GM19395 (cell line): ENCODE measurements around the gene DLGAP4.

Experiments used
- ATAC-seq: cut with Tn5 transposase; IDR thresholded peaks from one replicate; pipeline ENCODE4 v1.9.1; 2021; ENCODE audit warnings: mild to moderate bottlenecking, moderate library complexity; ENCODE audit not compliant: unreplicated experiment

The DLGAP4 gene

DNA sequence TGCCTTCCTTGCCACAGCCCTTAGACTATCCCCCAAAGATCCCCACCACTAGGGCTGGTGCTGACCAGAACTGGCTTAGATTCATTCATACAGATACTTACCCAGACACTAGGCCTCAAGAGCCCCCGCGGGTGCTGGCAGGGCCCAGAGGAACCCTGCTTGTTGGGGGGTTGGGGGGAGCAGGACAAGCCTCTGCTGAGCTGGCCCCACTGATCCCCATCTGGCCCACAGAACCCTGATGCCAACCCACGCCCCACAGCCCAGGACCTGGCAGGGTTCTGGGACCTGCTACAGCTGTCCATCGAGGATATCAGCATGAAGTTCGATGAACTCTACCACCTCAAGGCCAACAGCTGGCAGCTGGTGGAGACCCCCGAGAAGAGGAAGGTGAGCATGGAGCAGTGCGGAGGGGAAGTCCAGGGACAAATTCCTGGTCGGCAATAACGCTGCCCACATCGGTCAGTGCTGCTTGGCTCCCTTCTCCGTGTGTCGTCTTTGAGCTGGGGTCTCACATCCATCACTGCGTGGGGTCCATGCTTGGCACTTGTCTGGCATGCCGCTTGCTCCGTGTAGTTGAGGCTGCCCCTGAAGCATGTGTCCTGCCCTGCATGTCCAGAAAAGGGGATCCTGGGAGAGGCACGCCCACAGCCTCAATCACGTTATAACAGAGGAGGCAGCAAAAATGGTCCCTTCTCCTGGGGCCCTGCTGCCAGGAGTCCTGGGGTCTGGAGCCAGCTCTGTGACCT lies 219.7 kb downstream of the DLGAP4 start:
- ATAC-seq = no peak

DNA sequence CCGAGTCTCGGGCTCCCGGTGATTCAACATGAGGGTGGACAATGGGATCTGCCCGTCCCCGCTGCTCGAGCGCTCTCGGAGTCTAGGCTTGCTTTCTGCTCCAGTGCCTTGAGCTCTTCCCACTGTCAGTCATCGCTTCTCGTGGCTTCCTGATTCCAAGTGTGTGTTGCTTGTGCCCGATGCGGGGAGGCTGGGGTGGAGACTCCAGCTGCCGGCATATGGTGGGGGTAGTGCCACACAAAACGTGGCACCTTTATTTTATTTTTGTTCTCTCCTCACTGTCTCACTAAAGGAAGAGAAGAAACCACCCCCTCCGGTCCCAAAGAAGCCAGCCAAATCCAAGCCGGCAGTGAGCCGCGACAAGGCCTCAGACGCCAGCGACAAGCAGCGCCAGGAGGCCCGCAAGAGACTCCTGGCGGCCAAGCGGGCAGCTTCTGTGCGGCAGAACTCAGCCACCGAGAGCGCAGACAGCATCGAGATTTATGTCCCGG lies 220.4 kb downstream of the DLGAP4 start:
- no peak for ATAC-seq

DNA sequence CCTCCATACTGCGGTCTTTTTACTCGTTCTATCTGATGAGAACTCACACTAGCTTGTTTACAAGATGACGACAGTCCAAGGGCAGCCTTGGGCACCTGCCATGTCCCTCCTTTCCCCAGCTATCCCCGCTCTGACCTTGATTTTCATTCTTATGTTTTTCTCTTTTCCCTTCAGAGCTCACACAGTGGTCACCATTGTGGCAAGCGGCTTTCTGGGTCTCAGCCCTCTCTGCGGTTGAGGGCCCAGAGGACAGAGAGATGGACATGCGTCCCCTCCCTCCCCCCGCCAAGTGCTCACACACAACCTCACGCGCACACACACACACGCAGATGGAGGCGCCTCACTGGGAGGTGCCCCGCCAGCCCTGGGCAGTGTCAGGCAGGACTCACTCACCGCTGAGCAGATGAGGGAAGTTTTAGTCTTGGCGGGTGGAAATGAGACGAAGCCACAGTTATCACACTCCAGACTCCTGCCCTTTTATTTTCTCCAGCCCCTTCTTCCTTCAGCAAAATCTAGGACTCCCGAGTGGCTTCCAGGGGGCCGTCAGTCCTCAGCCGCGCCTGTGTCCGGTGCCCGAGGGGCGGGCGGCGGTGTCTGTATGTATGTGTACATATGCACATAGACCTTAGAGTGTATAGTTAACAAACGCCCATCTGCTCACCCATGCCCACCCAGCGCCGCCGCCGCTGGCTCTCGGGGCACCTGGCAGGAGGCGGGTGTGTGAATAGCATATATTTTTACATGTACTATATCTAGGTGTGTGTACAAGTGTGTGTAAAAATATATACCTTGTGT lies 221.4 kb downstream of the DLGAP4 start:
- ATAC-seq = no peak

DNA sequence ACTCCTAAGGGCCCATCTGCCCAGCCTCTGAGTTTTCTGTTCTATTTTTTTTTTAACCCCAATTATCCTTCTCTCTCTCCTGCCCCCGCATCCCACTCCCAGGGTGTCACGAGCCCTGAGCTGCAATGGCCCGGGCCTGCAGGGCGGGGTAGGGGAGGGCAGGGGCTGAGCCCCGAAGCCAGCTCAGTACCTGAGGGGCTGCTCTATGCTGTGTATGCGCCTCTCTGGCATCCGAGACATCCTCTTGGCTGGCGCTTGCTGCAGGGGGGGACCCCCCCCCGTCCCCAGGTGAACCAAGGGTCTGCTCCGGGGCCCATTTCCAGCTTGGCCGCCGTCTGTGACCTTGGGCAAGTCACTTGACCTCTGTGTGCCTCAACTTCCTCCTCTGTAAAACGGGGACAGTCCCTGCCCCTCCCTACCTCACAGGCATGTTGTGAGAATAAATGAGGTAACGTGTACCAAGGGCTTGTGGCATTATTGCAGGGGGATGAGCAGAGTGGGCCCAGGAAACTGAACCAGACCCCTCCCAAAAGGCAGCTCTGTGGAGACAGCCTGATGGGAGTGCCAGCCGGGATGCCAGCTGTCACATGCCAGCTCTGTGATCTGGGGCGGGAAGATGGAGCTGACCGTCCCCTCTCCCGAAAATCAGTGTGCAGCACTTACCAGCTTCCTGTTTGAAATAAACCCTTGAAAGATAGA lies 222.2 kb downstream of the DLGAP4 start:
- ATAC-seq = no peak

DNA sequence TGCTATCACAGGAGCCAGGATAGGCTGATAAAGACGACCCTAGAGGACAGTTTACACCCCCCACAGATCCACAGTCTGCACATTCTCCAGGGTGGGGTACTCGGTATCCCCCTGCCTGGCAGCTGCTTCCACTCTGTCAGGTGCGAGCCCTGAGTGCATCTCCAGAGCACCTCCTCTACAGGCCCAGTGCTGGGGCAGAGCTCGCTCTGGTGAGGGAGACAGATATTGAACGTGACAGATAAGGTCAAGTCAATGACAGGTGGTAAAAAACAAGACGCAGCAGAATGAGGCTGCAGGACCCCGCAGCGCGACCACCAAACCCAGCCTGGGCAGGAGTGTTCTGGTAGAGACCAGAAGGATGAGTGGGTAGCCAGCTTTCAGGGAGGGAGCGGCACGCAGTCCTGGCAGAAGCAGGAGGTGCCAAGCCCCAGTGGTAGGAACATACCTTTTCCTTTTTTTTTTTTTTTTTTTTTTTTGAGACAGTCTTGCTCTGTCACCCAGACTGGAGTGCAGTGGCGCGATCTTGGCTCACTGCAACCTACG lies 222.8 kb downstream of the DLGAP4 start:
- no peak for ATAC-seq

DNA sequence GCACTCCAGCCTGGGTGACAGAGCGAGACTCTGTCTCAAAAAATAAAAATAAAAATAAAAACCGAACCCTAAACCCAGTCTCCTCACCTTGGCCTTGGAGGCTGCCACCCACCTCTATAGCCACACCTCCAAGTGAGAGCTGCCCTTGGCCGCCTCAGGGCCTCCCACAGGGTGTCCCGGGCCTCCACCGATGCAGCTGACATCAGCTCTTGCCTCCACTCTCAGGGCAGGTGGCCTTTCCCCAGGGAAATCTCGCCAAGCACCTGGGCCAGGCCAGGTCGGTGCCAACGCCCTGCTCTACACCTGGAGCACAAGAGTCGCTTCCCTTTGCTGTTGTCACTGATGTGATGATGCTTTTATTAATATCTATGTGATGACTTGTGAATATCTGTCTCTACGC lies 226.2 kb downstream of the DLGAP4 start:
- ATAC-seq = no peak

DNA sequence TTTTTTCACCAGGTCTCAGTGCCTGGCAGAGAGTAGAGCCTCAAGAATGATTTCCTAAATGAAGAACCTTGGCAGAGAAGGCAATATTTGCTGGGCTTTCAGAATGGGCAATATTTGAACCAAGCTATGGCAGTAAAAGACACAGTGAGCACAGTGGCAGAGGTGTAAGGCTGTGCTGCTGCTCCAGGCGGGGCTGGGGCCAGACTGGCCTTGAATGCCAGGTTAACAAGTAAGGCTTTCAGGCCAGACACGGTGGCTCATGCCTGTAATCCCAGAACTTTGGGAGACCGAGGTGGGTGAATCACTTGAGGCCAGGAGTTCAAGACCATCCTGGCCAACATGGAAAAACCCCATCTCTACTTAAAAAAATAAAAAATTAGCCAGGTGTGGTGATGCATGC lies 226.7 kb downstream of the DLGAP4 start:
- no peak for ATAC-seq

DNA sequence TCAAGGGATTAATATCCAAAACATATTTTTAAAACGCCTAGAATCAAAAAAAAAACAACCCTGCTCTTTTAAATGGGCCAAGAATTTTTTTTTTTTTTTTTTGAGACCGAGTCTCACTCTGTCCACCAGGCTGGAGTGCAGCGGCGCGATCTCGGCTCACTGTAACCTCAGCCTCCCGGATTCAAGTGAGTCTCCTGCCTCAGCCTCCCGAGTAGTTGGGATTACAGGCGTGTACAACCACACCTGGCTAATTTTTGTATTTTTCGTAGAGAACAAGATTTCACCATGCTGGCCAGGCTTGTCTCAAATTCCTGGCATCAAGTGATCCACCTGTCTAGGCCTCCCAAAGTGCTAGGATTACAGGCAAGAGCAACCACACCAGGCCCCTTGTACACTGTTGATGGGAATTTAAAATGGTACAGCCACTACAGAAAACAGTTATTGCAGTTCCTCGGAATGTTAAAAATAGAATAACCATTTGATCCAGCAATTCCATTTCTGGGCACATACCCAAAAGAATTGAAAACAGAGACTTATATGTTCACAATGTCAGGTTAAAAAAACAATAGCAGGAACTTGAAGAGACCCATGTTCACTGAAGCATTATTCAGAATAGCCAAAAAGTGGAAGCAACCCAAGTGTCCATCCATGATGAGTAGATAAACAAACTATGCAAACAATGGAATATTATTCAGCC lies 232.0 kb downstream of the DLGAP4 start:
- no peak for ATAC-seq

DNA sequence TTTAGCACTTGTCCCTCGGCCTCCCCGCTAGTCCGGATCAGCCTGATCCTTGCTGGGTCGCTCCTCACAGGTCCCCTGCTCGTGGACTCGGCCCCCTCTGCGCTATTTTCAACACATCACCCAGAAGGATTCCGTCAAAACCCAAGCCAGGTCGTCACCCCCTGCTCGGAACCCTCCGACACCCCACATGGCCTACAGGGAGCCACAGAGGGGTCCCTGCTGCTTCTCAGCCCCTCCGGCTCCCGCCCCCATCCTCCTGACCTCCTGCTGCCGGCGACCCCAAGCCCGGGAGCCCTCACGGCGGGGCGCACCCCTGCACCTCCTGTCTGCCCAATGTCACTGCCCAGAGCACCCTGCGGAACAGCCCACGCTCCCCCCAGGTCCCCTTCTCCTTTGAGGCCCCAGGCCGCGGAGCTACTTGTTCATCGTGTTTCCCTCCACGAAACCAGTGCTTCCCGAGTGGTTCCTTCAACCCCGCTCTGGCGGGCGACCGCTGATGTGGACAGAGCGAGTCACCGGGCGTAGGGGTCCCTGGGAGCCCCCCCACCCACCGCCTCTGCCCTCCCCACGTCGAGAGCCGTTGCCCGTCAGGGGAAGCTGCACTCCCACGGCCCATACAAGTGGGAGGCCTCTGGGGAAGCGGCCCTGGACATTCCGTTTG lies 234.5 kb downstream of the DLGAP4 start:
- ATAC-seq = no peak

DNA sequence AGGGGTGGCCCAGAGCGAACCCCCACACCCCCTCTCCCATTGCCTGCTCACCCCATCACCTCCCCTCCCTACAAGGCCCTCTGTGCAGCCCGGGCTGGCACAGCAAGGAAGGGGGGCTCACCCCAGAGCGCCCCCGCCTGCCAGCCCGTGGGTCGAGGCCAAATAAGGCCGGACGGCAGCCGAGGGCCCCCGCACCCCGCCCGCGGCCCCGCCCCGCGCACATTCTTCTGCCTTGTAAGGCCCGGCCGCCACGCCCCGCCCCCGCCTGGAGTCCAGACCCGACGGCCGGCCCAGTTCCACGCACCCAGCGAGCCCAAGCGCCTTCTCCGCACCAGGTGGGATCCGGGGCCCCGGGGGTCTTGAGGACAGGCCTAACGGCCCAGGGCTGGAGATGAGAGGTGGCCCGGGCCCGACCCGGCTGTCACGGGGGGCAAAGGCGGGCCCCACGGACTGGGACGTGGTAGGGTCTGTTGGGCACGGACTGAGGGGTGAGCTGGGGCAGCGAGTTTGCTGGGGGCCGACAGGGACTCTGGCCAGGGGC lies 235.2 kb downstream of the DLGAP4 start, which contains the start of gene MYL9:
TSS of gene MYL9 (plus strand) at position 293 of the 541 bp plus-strand sequence. CDS start 3,366 bp downstream, outside the sequence.
- no peak for ATAC-seq

DNA sequence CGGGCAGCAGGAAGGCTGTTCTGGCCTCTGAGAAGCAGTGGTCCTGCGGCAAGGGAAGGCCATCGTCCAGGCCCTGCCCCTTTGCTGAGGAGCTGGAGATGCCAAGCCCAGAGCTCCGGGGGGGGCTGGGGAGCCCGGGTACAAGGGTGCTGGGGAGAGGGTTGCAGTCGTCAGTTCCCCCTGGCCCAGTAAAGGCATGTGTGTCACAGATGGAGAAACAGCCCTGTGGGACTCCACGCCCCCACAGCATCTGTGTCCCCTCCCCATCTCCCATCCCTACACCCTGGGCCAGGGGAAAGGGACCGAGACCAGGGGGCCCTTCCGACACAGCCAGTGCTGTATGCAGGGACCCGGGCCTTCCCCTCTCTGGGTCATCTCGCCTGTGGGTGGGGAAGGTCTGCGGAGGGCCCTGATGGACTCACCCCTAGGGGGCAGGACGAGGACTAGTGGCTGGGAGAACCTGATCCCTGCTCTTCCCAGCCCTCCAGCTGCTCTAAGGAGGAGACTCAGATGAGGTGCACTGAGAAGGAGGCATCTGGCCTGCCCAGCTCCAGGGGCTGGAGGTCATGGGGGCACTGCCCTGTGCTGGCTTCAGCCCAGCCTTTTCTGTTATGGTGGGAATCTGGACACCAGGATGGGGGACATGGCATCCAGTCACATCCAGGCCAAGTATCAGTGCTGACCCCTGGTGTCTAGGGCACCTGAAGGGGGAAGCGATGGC lies 235.8 kb downstream of the DLGAP4 start:
- no peak for ATAC-seq

DNA sequence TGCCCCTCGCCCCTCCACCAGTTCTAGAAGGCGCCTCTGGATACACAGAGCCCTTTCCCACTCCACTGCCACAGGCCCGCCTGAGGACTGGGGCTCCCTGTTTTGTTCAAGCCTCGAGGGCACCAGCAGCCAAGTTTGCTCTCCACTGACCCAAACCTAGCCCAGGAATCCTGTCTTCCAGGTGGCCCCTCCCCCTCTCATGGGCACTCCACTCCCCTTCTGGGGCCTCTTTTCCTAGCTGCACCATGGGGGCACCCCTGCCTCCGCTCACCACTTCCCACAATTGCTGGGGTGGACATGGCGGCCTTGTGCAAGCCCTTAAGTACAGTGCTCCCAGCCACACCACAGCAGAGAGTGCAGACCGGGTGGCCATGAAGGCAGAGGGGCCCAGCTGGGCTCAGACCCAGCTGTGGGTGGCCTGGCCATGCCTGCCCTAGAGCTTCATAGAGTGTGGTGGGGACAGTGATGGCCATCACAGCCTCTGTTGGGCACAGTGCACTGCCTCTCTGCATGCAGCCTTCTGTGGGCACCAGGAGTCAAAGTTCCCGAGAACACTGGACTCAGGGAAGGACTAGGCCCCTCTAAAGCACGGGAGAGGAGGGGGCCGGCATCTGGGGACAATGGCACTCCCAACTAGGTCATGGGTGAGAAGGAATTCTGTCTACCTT lies 236.5 kb downstream of the DLGAP4 start:
- no peak for ATAC-seq

DNA sequence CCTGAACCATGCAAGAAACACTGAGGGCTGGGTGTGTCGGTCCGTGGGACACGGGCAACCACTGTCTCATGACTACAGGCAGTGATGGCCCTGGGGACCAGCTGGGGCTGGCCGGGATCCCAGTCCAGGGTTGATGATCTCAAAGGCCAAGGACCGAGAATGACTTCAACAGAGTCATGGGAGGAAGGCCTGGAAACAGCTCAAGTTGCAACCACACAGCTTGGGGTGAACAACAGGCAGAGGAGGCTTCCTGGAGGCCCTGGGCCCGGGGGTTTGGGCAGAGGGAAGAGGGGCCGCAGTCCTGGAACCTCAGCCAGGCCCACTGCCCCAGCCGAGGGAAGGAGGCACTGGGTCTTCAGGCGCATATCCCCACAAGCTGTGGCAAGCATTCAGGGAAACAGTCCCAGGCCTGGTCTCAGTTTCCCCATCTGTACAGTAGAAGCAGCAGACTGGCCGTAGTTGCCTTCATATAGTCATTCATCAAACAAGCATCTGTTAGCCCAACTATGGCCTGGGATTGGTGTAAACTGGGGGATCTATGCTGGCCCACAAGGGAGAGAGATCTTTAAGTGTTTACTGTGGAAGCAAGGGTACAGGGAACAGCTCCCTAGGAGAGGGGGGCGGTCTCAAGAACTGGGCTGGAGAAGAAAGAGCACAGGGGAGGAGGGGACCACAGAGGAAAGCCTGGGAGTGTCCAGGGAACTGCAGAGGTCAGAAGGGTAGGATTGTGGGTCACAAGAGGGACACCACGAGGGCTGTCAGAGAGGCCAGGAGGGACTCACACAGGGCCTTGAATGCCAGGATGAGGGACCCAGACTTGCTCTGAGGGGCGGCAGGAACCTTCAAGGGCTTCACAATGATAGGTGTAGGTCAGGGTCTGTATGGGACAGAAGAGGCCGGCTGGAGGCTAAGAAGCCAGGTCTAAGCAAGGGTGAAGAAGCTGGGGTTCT lies 237.3 kb downstream of the DLGAP4 start:
- no peak for ATAC-seq

DNA sequence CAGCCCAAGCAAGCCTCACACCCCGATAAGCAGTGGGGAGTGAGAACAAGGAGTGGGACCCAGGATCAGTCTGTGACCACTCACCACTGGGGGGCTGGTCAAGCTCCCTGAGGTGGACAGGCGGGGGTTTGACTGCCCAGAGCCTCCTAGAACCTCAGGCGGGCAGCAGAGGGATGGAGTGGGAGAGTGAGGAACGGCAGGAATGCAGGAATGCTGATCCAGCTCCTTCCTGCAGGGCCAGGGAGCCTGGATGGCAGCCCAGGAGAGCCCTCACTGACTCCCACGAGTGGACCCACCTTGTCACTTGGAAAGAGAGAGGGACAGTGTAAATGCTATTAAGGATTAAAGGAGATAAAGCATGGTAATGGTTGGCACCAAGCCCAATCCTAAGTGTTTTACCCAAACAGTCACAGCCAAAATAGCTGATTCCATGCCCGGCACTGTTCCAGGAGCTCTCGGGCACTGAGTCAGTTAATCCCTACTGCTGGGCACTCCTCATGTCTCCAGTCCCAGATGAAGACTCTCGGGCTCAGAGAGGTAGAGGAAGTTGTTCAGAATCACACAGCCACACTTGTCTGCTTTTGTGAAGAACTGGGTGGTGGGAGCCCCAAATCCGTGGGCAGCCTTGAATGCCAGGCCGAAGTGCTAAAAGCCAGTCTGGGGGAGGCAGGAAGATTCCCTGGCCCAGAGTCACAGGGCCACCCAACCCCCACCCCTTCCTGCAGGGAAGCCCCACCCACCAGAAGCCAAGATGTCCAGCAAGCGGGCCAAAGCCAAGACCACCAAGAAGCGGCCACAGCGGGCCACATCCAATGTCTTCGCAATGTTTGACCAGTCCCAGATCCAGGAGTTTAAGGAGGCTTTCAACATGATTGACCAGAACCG lies 238.2 kb downstream of the DLGAP4 start:
- no peak for ATAC-seq

DNA sequence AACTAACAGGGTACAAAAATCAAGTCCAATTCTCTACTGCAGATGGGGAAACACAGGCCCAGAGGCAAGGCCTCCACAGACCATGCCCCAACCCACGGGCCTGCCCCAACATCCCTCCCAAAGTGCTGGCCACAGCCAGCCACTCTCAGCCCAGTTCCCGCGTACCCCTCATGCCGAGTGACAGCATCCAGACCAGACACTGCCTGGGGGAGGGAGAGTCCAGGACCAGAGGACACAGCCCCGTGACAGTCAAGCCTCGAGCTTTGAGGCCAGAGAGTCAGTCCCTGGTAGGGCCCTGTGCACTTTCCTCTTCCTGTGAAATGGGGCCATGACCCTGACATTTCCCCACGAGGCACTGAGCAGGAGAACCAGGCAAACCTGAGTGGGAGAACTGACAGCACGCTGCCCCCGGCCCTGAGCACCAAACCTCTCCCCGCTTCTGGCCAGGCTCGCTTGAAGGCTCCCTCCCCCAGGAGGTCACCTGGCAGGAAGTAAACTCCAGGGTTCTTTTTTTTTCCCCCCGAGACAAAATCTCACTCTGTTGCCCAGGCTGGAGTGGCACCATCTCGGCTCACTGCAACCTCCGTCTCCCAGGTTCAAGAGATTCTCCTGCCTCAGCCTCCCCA lies 240.1 kb downstream of the DLGAP4 start:
- ATAC-seq = no peak
